Smooth muscle cell (in vitro differentiated cells): ENCODE data around the gene SLC9A7. TPM values are rescaled to one million over a fixed set of nuclear protein-coding genes. Genes with fewer than 3 reads are reported as not detected.
"Not testable (repeated sequence)": the region's sequence is repeated elsewhere in the genome, so short reads cannot be mapped to it uniquely, and the experiment has no call there.

ENCODE experiments used
- DNase-seq: peaks from one replicate; lab custom pipeline; 2025; ENCODE audit not compliant: unreplicated experiment; lab: John Stamatoyannopoulos, UW
- H2AFZ ChIP-seq: fragments of 200-600 bp; sonication (generic); 2 replicates; pipeline ENCODE4 v1.6.0; 2016; ENCODE audit warnings: antibody characterized with exemption, low read depth, mild to moderate bottlenecking
- H3F3A ChIP-seq: fragments of 200-600 bp; sonication (generic); 2 replicates; pipeline ENCODE4 v1.6.0; 2017; ENCODE audit warnings: antibody characterized with exemption, low read depth
- H3K27ac ChIP-seq: fragments of 200-600 bp; sonication (generic); 2 replicates; pipeline ENCODE4 v1.5.1; 2016; ENCODE audit warnings: low read depth, mild to moderate bottlenecking
- H3K27me3 ChIP-seq: fragments of 200-600 bp; sonication (generic); 2 replicates; pipeline ENCODE4 v1.6.1; 2016; ENCODE audit warnings: low read depth, mild to moderate bottlenecking
- H3K36me3 ChIP-seq: fragments of 200-600 bp; sonication (generic); 2 replicates; pipeline ENCODE4 v1.5.1; 2016; ENCODE audit warnings: low read depth
- H3K4me1 ChIP-seq: fragments of 200-600 bp; sonication (generic); 2 replicates; pipeline ENCODE4 v1.5.1; 2016; ENCODE audit warnings: low read depth
- H3K4me2 ChIP-seq: fragments of 200-600 bp; sonication (generic); 2 replicates; pipeline ENCODE4 v1.6.0; 2016; ENCODE audit warnings: mild to moderate bottlenecking
- H3K4me3 ChIP-seq: fragments of 200-600 bp; sonication (generic); 2 replicates; pipeline ENCODE4 v1.5.1; 2016; ENCODE audit warnings: mild to moderate bottlenecking
- H3K79me2 ChIP-seq: fragments of 200-600 bp; sonication (generic); 2 replicates; pipeline ENCODE4 v1.6.0; 2016; ENCODE audit warnings: low read depth, mild to moderate bottlenecking
- H3K9ac ChIP-seq: fragments of 200-600 bp; sonication (generic); 2 replicates; pipeline ENCODE4 v1.6.0; 2016; ENCODE audit warnings: low read depth
- H3K9me3 ChIP-seq: fragments of 200-600 bp; sonication (generic); replicated peaks from 2 replicates; pipeline ENCODE4 v1.5.1; 2016; ENCODE audit warnings: low read depth
- H4K20me1 ChIP-seq: fragments of 200-600 bp; sonication (generic); 2 replicates; pipeline ENCODE4 v1.6.0; 2016; ENCODE audit warnings: low read depth
- CTCF ChIP-seq: fragments of 200-600 bp; sonication (generic); IDR thresholded peaks from 2 replicates; pipeline ENCODE4 v1.5.1; 2017; ENCODE audit warnings: borderline replicate concordance, mild to moderate bottlenecking, antibody characterized with exemption; ENCODE audit not compliant: insufficient read depth, poor library complexity, severe bottlenecking
- WGBS: methylation state at CpG from one replicate; pipeline ENCODE4 v1.1.7; 2016; ENCODE audit warnings: low lambda C conversion rate; 5-methylcytosine and 5-hydroxymethylcytosine counted together
- polyA plus RNA-seq: library from polyadenylated mRNA; unstranded; fragments of >200 nt; fragmentation: Nextera tagmentation; extraction: Ambion mirVana; gene quantifications from 2 replicates; pipeline ENCODE4 v1.2.1, GENCODE V29; 2016
- total RNA-seq: library from RNA; depleted of rRNA; stranded (reverse); fragments of >200 nt; gene quantifications from 2 replicates; pipeline ENCODE4 v1.2.3, GENCODE V29; 2014

The SLC9A7 gene
- total and polyA plus RNA-seq, 2 experiments from 2014 or later, result 0.83 to 6.7 TPM

GRCh38 chrX:46730765-46731164, 28.2 kb downstream of the SLC9A7 start:
- Histone ChIP-seq H3K4me3 (no peak overlapping the region), H2AFZ (no peak overlapping the region), H3K4me1 (no peaks in the 10 kb centered on the region), H3K79me2 (no peaks in the 10 kb centered on the region), H3K27me3 (no peaks in the 10 kb centered on the region), H4K20me1 (no peaks in the 10 kb centered on the region), H3K9ac (no peak overlapping the region), H3F3A (no peaks in the 10 kb centered on the region), H3K36me3 (no peaks in the 10 kb centered on the region), H3K4me2 (no peak overlapping the region), H3K9me3 (no peaks in the 10 kb centered on the region), H3K27ac (no peak overlapping the region)
- no peak for DNase-seq
- 59% methylated on average over 1 of the region's 1 CpG for WGBS
- no peak for TF ChIP-seq CTCF

- H3K9ac ChIP-seq, result no peak overlapping the region
- TF ChIP-seq CTCF, result no peak
- no peak for DNase-seq
- H3K36me3 ChIP-seq, result no peaks in the 10 kb centered on the region
- no peak overlapping the region for H3K4me3 ChIP-seq
- H2AFZ ChIP-seq, result no peak overlapping the region
- no peaks in the 10 kb centered on the region for H3K4me1 ChIP-seq
- H3K9me3 ChIP-seq, result no peaks in the 10 kb centered on the region
- WGBS, result 86% methylated on average over 5 of the region's 5 CpGs
- H3K27ac ChIP-seq, result no peak overlapping the region
- no peak overlapping the region for H3K4me2 ChIP-seq
- H4K20me1 ChIP-seq, result no peaks in the 10 kb centered on the region
- no peaks in the 10 kb centered on the region for H3F3A ChIP-seq
- no peaks in the 10 kb centered on the region for H3K79me2 ChIP-seq
- no peaks in the 10 kb centered on the region for H3K27me3 ChIP-seq
Measured at GRCh38 chrX:46727441-46727840, 31.5 kb downstream of the SLC9A7 start.

GRCh38 chrX:46723569-46723927, 35.4 kb downstream of the SLC9A7 start:
- DNase-seq, H2AFZ ChIP-seq, H3K27ac ChIP-seq, H3K4me1 ChIP-seq, H3K27me3 ChIP-seq, H4K20me1 ChIP-seq, H3K36me3 ChIP-seq, H3K9me3 ChIP-seq, H3K9ac ChIP-seq, H3K79me2 ChIP-seq, H3F3A ChIP-seq, H3K4me3 ChIP-seq, H3K4me2 ChIP-seq: not testable (repeated sequence)
- 76% methylated on average over 3 of the region's 3 CpGs for WGBS

- no peak for DNase-seq
- Histone ChIP-seq H3K27me3 (no peaks in the 10 kb centered on the region), H4K20me1 (no peaks in the 10 kb centered on the region), H3K79me2 (no peaks in the 10 kb centered on the region), H2AFZ (no peak overlapping the region), H3K36me3 (no peaks in the 10 kb centered on the region), H3K4me3 (no peak overlapping the region), H3K9ac (no peak overlapping the region), H3K4me1 (no peaks in the 10 kb centered on the region), H3F3A (no peaks in the 10 kb centered on the region), H3K4me2 (no peak overlapping the region), H3K9me3 (no peaks in the 10 kb centered on the region), H3K27ac (no peak overlapping the region)
- WGBS, result 82% methylated on average over 7 of the region's 7 CpGs
- TF ChIP-seq CTCF, result no peak
Measured at GRCh38 chrX:46722742-46723568, 36.0 kb downstream of the SLC9A7 start.
